COLO829 (cell line): Measurements from ENCODE around the gene SLC26A4.

Experiments used
- DNase-seq: peaks from one replicate; pipeline ENCODE4 v3.0.0; 2012; ENCODE audit warnings: low spot score

SLC26A4 gene

DNA sequence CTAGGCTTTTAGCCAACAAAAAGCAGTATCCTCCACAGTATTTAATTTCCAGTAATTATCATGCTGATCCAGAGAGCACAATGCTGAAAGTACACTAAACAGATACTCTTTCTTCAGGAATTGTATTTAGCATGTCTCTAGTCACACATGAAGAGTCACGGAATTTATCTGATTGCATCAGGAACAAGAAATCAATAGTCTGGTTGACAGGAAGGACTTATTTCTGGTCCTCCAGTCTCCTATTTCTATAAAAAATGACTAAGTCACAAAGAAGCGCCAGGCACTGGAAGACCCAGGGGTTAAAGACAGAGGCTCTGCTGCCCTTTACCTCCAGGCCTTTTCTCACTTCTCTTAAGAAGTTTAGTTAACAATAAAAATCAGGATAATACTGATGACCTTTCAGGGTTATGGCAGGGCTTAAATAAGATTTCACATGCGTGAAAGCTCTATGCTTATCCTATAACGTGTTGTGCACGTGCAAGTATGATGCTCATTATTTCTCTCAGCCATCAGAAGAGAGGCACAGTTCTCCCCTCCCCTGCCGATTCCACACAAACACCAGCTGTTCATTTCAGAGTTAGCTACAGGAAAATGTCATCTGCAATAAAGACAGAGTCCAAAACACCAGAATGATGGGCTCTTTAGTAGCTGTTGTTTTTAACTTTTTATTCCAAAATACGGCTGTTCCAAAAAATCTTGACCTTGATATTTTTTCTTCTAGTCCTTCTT is 36.9 kb downstream of the SLC26A4 start:
- DNase-seq, result no peak

DNA sequence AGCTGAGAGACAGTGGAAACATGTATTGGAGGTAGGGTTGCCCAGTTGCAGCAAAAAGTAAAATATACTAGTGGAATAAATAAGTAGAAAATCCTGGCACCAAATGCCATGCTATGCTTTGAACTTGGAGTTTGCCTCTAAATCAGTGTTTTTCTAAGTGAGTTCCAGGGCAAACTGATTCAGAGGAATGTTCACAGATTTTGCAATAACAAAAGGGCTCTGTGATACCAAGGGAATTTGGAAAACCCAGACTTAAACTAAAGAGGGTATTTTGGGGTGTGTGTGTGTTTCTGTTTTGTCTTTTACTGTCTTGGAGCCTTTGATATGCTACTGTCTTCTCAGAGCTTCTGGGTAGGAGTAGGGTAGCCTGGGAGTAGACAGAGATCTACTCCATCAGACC is 39.9 kb downstream of the SLC26A4 start:
- peak; percentile 54 for DNase-seq

GRCh38 chr7:107701191-107701590 is 40.6 kb downstream of the SLC26A4 start:
- peak; percentile 84 for DNase-seq

- DNase-seq, result no peak
Observed at GRCh38 chr7:107703219-107703618, 42.6 kb downstream of the SLC26A4 start.

DNA sequence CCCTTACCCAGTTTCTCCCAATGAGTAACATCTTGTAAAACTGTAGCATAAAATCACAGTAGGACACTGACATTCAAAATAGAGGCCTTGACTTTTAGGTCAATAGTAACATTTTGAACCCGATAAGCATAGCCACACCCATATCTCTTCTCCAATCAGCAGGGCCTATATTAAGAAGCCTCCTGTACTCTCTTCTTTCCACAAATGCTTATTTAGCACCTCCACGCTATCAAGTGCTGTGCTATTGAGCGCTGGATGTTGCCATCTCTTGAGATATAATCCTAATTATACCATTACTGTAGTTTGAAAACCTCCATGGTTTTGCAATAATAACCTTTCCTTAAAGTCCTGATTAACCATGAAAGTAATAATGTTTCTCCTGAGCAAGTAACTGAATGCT is 43.2 kb downstream of the SLC26A4 start:
- no peak for DNase-seq

- DNase-seq, result no peak
Observed at GRCh38 chr7:107708956-107709355, 48.3 kb downstream of the SLC26A4 start.

DNA sequence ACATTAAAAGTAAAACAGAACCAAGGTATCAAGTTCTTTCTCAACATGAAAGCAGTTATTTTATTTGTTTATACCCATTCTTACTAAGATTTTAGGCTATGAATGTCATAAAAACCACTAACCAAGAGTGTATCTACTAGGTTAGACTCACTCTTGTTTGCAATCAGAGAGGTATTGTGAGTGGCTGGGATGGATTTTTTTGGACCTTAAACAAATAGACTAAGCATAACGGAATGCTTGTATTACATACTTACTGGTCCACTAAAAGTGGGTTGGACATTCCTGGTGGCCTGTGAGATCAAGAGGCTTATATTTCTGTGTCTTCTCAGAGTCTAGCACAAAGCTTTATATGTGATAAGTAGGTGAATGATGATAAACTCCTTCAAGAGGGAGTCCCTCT is 50.7 kb downstream of the SLC26A4 start:
- DNase-seq, result no peak

GRCh38 chr7:107712025-107712424 is 51.4 kb downstream of the SLC26A4 start:
- no peak for DNase-seq

DNA sequence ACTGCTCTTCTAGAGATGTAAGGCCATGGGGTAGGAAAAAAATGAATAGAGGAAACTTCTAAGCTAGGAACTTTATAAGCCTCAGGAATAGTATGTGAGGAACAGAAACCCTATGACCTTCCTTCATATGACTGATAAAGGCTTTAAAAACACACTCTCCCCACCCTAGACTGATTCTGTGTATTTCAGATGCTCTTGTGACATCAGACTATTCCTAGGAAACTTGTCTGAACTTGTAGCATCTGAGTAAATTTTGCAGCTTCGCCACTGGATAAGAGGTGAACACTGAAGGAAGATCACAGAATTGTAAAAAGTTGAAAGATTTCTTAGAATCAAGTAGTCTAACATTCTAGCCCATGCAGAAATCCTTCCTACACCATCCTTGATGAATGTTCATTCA is 52.3 kb downstream of the SLC26A4 start:
- DNase-seq, result no peak

GRCh38 chr7:107715531-107715930 is 54.9 kb downstream of the SLC26A4 start:
- no peak for DNase-seq

DNA sequence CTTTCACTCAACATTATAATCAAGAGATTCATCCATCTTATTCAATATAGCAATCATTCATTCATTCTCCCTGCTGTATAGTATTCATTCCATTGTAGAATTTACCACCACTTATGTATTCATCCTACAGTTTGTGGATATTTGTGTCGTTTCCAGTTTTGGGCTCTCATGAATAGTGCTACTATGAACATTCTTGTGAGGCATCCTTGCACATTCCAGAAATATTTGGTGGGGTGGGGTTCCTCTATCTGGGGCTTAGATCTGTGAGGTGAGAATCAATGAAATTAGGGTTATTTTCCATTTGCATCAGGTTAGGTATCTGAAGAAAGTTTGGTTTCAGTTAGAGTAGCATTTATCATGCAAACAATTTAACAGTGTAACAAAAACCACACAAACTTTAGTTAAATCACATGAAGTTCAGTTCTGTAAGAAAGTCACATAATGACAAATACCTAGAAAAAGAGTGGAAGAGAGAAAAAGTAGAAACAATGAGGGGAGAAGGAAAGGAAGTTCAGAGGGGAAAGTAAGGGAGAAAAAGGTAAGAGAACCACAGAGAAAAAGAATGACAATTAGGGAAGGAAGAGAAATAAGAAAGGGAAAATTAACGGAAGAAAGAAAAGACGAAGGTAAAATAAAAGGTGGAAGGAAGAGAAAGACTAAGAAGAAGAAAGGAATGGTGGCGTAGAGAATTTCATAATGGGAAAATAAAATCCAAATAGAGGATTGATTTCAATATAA is 58.0 kb downstream of the SLC26A4 start:
- DNase-seq, result no peak

DNA sequence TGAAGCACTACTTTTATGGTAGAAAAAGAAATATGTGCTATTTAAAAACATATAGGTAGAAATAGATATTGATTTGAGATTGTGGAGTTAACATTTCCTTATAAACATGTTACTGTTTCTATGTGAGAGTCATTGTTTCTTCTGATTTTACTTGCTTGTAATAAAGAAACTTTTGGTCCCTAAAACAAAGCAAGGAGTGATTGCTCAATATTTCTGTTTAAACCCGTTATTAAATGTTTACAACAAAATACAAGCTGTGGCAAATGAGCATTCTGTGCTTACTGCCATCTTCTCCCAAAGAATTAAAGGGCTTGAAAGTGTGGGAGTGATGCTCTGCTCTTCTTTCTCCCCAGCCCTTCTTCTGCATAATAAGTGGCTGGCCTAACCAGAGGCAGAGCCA is 60.7 kb downstream of the SLC26A4 start:
- no peak for DNase-seq

DNA sequence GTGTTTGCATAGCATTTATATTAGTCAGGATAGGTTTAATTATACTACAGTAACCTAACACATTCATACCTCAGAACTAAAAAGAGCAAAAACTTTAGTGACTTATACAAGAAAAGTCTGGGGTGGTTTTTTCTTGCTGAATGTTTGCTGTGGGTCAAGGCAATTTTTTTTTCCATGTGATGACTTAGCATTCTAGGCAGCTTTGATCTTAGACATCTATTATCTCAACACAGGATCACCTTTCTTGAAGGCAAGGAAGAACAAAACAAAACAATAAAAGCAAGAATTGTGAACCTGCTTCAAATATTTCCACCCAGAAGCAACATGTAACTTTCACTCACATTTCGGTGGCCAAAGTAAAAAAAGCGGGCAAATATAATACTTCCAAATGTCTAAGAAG is 62.6 kb downstream of the SLC26A4 start:
- no peak for DNase-seq

DNA sequence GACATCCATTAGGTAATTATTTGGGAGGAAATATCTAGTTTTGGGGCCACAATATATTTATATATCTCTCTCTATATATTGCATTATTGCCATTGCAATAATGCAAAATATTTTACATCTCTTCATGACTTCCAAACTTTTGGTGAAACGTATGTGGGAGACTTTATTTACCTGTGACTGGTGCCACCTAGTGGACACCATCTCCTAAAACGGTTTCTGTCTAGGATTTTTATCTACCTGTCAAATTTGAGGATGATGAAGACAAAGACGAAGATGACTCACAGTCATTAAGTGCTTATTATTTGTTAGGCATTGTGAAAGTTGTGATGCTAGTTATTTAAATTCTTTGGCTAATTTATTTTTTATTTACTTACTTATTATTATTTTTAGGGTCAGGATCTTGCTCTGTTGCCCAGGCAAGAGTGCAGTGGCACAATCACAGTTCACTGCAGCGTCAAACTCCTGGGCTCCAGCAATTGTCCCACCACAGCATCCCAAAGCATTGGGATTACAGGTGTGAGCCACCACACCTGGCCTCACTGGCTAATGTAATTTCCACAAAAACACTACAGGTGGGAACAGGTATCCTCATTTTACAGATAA is 64.6 kb downstream of the SLC26A4 start:
- DNase-seq, result peak; percentile 76

GRCh38 chr7:107726356-107727130 is 65.9 kb downstream of the SLC26A4 start:
- no peak for DNase-seq

GRCh38 chr7:107728276-107728675 is 67.6 kb downstream of the SLC26A4 start:
- no peak for DNase-seq

GRCh38 chr7:107742678-107743566 is 82.3 kb downstream of the SLC26A4 start:
- DNase-seq, result no peak

GRCh38 chr7:107743567-107744344 is 83.1 kb downstream of the SLC26A4 start, which contains the start of gene CBLL1:
CBLL1 (plus strand) TSS chr7:107744142; CDS start chr7:107744164, 22 bp downstream.
- DNase-seq, result peak; percentile 95

GRCh38 chr7:107744345-107744750 is 83.7 kb downstream of the SLC26A4 start:
- DNase-seq, result no peak

DNA sequence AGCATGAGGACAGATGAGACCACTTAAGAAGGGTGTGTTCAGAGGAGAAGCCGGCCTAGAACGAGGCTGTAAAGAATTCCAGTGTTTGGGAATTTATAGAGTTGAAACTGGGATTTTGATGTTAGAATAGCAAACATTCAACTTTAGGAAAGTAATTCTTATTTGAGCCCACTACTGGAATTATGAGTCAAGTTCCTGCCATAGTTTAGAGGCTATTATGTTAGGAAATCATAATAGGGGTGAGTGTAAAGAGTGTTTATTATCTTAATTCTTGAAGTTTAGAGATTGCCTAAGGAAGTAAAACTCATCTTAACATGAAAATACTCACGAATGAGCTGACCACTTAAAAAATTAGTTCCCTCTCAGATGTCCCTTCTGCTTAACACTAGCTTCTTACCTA is 85.4 kb downstream of the SLC26A4 start:
- DNase-seq, result no peak

DNA sequence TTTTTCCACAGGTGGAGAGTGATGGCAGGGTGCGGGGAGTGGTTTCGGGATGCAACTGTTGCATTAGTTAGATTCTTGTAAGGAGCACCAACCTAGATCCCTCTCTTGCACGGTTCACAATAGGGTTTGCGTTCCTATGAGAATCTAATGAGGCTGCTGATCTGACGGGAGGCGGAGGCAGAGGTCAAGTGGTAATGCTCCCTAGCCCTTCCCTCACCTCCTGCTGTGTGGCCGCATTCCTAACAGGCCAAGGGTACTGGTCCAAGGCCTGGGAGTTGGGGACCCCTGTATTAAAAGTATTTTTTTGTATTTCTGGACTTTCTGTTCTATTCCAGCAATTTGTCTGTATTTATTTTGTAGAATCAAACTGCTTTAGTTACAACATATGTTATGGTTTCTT is 90.5 kb downstream of the SLC26A4 start:
- no peak for DNase-seq
